Stromal cell of bone marrow (primary cell): Measurements from ENCODE around the gene SGMS1.
A peak's percentile ranks its signal among the peaks of the same experiment; 100 is the strongest.

ENCODE experiments used
- DNase-seq: peaks from one replicate; pipeline ENCODE4 v3.0.0-alpha.2; 2012; ENCODE audit warnings: low read depth

Gene SGMS1

DNA sequence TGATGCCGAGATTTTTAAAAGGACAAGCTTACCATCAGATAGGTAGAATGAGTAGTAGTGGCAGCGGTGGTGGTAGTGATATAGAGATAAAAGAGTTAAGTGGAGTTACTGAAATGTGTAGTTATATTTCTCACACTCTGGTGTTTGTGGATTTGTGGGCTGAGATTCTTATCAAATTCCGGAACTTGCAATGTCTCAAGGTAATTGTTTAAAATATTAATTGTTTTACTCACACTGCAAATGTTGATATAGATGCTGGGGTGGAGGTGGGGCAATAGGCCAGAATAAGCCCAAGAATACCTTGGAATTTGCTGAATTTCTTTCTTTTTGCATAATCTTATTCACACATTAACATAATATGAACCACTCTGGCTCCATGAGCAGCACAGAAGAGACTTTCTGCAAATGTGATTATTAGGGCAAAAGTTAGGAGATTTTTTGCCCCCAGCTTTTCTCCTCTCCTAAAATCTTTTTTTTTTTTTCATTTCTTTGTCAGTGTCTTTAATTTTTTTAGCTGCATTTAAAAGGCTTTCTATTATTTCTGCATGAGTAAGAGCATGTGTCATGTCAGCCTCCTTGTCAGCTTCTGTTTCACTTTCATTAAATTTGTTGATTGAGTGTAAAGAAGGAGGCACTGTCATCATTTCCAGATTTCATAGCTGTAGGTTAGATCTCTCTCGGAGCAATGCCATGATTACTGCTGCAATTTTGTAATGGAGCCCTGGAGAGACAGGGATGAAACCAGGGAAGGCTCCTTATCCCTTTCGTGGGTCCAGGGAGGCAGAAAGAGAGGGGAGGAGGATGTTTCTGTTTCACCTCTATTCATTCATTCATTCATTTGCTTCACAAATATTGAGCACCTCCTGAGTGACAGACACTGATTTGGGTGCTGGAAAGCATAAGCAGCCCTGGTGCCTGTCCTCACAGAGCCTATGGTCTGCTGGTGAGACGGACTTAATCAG lies 13.1 kb upstream of the SGMS1 start:
- peak; percentile 27 for DNase-seq

GRCh38 chr10:50635286-50635685 lies 11.5 kb upstream of the SGMS1 start:
- peak; percentile 90 for DNase-seq

- no peak for DNase-seq
These were observed 10.7 kb upstream of the SGMS1 start for GRCh38 chr10:50634479-50634878.

DNA sequence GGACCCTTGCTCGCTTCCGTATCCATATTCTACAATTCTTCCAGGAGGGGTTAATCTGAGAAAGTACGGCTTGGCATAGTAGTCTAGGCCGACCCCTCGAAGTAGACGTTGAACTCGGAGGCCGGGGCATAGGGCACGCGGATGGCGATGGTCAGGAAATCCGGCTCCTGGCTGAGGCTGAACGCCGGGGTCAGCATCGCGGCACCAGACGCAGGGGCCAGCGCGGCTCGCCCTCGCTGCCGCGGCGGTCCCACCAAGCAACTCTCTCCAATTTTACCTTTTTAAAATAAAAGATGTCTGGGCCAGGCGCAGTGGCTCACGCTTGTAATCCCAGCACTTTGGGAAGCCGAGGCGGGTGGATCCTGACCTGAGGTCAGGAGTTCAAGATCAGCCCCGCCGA lies 7.3 kb upstream of the SGMS1 start:
- DNase-seq, result no peak

- no peak for DNase-seq
These were observed 5.9 kb upstream of the SGMS1 start for GRCh38 chr10:50629495-50630122.

GRCh38 chr10:50627896-50628295 lies 4.1 kb upstream of the SGMS1 start:
- DNase-seq, result no peak

- no peak for DNase-seq
These were observed 3.7 kb upstream of the SGMS1 start for GRCh38 chr10:50627443-50627842.

DNA sequence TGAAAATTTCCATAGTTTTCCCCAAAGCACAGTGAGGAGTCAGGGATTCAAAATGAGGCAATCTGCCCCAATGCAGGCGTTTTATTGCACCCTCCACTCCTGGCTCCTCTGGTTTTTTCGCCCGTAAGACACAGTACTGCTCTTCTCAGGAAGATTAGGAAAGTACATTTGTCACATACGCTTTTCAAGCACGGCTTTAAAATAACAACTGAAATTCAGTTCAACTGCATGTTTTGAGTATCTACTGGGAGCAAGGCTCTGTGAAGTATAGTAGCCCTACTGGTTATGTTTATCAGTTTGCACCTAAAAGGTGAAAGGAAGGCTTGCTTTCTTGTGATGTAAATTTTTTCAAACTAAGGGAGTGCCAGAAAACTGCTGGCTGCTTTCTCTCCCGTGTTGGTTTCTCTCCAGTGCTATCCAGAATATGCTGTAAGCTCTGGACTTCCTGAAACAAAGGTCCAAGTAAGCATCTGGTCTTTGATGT lies 1.9 kb upstream of the SGMS1 start:
- no peak for DNase-seq

GRCh38 chr10:50624866-50625501 lies 1.2 kb upstream of the SGMS1 start:
- DNase-seq, result no peak

DNA sequence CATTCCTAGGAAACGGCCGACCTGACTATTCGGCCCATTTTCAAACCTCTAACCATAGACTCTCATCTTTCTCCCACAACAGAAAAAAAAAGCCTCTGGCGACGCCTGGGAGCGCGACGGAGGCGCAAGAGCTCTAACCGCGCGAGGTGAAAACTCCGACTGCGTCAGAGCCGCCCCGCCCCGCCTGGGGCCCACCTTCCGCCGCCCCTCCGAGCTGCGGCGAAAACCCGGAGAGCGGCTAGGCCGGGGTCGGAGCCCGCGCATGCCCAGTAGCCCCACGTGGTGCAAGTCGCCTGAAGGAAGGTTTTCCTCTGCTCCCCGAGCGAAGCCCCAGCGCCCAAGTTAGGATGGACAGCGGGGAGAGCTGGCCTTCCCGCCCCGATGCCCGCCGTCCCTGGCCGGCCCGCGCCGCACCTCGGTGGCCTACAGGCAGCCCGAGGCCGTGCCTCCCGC lies 683 bp upstream of the SGMS1 start:
- DNase-seq, result peak; percentile 90

DNA sequence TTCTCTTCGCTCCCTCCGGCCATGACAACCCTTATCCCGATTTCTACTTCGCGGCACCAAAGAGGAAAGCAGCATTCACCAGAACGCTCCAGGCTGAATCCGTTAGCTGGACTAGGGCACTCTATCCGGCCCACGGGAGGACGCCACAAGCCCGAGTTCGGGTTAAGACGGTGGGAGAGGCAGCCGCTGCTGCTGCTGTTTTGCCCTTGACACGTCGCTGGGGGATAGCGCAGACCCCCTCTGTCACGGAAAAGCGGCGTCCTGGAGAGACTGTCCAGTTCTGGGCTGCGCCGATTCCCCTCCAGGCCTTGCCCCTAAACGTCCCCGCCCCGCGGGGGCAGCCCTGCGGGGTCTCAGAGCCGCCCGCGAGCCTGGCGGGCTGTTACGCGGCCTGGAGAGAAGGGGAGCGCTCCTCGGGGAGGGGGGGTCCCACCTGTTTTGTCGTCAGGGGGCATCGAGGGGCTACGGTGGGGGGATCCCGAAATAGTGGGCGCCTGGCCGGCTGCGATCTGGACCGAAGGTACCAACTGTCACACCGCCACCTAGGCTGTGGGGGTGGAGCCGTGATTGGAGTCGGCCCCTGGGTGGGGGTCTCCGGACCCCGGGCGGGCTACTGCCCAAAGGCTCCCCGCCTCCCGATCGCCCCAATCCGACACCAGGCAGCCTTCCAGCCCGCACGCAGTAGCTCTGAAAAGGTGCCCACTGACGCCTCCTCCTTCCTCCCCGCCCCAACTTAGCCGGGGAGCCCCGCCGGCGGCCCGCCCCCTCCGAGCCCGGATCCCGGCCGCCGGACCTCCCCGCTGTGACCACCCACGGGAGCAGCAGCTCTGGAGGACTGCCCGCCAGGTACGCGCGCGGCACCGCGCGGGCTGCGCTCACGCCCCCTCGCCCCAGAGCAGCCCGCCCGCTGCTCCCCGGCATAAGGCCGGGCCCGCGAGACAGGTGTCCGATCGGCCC lies 772 bp downstream of the SGMS1 start:
- no peak for DNase-seq

DNA sequence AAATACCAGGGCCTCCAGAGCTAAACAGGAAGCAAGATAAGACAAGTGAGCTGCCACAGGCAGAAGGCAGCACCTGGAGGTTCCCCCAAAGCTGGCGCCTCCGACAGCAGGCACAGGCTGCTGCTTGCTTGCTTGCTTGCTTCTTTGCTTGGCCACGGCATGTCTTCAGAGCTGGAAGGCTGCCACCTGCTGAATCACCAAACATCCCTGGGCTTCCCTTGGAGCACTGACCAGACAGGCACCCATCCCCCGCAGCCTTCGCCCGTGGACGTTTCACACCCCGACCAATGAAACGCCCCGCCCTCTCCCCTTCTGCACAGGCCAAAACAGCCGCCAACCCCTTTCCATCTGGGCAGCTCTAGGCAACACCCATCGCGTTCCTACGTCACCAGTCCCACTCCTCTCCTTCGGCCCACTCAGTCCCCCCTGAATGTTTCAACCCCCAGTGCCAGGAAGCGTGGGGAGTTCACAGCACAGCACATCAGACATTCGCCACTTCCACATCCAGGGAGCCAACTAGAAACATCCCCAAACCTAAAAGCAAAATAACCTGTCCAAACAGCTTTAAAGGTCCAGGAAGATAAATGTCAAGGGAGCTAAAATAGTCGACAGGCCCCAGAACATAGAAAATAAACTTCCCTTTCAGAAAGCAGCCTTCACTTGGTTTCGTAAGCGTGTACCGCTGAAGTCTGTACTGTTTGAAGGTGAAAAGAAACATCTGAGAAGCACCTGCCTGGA lies 1.6 kb downstream of the SGMS1 start:
- peak; percentile 93 for DNase-seq

DNA sequence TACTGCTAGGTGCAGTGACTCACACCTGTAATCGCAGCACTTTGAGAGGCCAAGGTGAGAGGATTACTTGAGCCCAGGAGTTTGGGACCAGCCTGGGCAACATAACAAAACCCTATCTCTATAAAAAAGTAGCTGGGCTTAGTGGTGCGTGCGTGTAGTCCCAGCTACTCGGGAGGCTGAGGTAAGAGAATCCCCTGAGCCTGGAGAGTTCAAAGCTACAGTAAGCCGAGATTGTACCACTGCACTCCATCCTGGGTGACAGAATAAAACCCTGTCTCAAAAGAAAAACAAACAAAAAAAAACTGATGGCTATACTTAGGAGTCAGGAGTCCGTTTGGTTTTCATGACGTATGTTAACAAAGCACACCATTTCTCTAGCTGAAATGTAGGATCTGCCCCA lies 2.9 kb downstream of the SGMS1 start:
- DNase-seq, result no peak

- no peak for DNase-seq
These were observed 3.9 kb downstream of the SGMS1 start for GRCh38 chr10:50619882-50620281.

DNA sequence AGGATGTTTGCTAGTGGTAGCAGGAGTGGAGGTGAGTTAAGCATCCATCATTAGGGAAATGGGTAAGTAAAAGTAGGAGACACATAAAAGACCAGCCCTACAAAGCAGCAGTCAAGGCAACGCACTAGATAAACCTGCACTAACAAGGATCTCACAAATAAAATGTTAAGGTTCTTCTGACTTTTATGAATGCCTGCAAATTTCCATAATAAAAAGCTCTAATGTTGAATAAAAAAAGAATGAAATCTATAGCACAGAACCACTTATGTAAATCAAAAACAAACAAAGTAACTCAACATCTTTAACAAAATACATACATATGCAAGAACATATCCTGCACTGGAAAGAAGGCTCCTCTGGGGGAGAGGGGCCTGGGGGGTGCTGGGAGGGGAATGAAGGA lies 4.6 kb downstream of the SGMS1 start:
- no peak for DNase-seq

DNA sequence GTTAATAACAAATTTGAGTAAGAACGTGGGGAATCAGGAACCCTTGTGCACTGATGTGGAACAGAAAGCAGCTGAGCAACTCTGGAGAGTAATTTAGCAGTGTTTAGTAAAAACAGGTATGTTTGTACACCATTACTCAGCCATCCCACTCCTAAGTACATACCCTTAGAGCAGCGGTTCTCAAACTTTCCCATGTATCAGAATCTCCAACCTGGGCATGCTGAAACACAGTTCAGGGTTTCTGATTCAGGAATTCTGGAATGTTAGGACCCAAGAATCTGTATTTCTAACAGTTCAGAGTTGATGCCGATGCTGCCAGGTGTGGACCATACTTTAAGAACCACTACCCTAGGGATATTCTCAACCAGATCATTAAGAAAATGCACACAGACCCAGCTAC lies 5.1 kb downstream of the SGMS1 start:
- no peak for DNase-seq

GRCh38 chr10:50615658-50616057 lies 8.1 kb downstream of the SGMS1 start:
- DNase-seq, result no peak

- DNase-seq, result no peak
These were observed 9.2 kb downstream of the SGMS1 start for GRCh38 chr10:50614444-50615137.

DNA sequence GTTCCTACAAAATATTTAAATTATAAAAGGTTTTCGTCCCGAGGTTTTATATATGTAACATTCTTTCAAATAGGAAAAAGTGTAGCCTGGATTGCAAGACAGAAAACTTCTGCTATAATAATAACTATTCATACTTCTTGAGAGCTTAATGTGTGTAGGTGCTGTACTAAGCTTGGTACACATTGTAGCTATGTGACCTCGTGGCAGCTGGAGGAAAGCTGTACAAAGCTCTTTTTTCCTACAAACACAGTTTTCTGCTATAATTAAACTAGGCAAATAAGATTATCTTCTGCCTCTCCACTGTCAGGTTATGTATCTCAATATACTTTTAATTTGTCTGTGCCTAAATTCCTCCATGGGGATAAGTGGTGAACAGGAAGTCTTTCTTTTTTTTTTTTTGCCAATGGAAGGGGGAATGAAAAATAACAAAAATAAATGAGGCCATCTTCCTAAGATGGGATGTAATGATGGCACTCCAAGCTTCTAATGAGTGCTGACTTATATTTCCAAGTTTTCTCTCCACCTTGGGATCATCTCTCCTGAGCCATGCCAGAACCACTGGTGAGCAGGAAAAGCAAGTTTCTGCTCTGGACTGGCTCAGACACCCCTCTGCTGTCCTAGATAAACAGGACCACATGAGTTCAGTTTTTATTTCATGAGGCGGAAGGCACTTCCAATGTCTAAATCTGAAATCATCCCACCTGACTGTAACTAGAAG lies 9.9 kb downstream of the SGMS1 start:
- DNase-seq, result no peak

- no peak for DNase-seq
These were observed 10.6 kb downstream of the SGMS1 start for GRCh38 chr10:50613150-50613549.
